Sigmoid colon (tissue), 7 donors: ENCODE results near the gene MFRP. TPM values are rescaled to one million over a fixed set of nuclear protein-coding genes. Genes with fewer than 3 reads are reported as not detected.

ENCODE experiments used
- DNase-seq: peaks from one replicate; pipeline ENCODE4 v3.0.0-alpha.2; 2019
- H3K27ac ChIP-seq, 4 donors: fragments of 200-600 bp; sonication (generic); one replicate each; pipeline ENCODE4 v1.5.1; 2016 to 2019; ENCODE audit warnings: mild to moderate bottlenecking in 1 of 4
- H3K27me3 ChIP-seq, 3 donors: fragments of 200-600 bp; sonication (generic); one replicate each; pipeline ENCODE4 v1.5.1; 2019; ENCODE audit warnings: mild to moderate bottlenecking in 1 of 3
- H3K36me3 ChIP-seq, 4 donors: fragments of 200-600 bp; sonication (generic); one replicate each; pipeline ENCODE4 v1.5.1; 2016 to 2019
- H3K4me1 ChIP-seq, 4 donors: fragments of 200-600 bp; sonication (generic); one replicate each; pipeline ENCODE4 v1.5.1; 2017 to 2019
- H3K4me3 ChIP-seq, 4 donors: fragments of 200-600 bp; sonication (generic); one replicate each; pipeline ENCODE4 v1.5.1; 2017 to 2019; ENCODE audit warnings: mild to moderate bottlenecking in 2 of 4, moderate library complexity in 1 of 4
- H3K9me3 ChIP-seq, 4 donors: fragments of 200-600 bp in 3 of 4; sonication (generic) in 3 of 4; one replicate each; pipeline versions ENCODE4 v1.5.1 to v1.6.1; 2013 to 2019
- EP300 ChIP-seq, 4 donors: sonication (generic); formaldehyde crosslinking; IDR thresholded peaks; one replicate each; pipeline ENCODE4 v1.6.1; 2017; ENCODE audit warnings: antibody characterized with exemption in 4 of 4
- POLR2A ChIP-seq, 2 donors: fragments of 450-650 bp; IDR thresholded peaks; one replicate each; pipeline ENCODE4 v1.6.1; 2016; ENCODE audit warnings: antibody characterized with exemption in 2 of 2, mild to moderate bottlenecking in 2 of 2, moderate library complexity in 2 of 2
- POLR2AphosphoS5 ChIP-seq, 4 donors: sonication (generic); formaldehyde crosslinking; IDR thresholded peaks; one replicate each; pipeline ENCODE4 v1.6.1; 2017; ENCODE audit warnings: antibody characterized with exemption in 4 of 4
- WGBS, 2 donors: extraction: QIAGEN DNeasy Blood & Tissue Kit; methylation state at CpG; one replicate each; pipeline ENCODE4 v1.1.7; 2013; 5-methylcytosine and 5-hydroxymethylcytosine counted together
- intact Hi-C: fragments of 100-400 bp; cut with DNase I; formaldehyde crosslinking; loops from one replicate; pipeline ENCODE4 v1.15.1; 2023
- polyA plus RNA-seq, 3 donors: library from polyadenylated mRNA; stranded (reverse); fragments of 200-250 nt; gene quantifications; one replicate each; pipeline ENCODE4 v1.2.3, GENCODE V29; 2013
- total RNA-seq, 4 donors: library from RNA; depleted of rRNA; stranded (reverse); fragments of >200 nt; gene quantifications; one replicate each; pipeline ENCODE4 v1.1.0, GENCODE V29; 2016
- TF ChIP-seq, protein P1 (sequence below), 4 experiments: fragments of 450-650 bp in 3 of 4; fragments of 200-600 bp in 1 of 4; IDR thresholded peaks; one replicate each; pipeline ENCODE4 v1.5.1; 2016 to 2019; ENCODE audit warnings: antibody characterized with exemption in 4 of 4, mild to moderate bottlenecking in 3 of 4, moderate library complexity in 2 of 4
- donor health status: healthy with polysubstance abuse.
- donor health status: Bipolar disorder and iron deficiency.
- donor health status: healthy.

The MFRP gene
- total and polyA plus RNA-seq, 7 donors = 0.14 TPM; not detected in 6

DNA sequence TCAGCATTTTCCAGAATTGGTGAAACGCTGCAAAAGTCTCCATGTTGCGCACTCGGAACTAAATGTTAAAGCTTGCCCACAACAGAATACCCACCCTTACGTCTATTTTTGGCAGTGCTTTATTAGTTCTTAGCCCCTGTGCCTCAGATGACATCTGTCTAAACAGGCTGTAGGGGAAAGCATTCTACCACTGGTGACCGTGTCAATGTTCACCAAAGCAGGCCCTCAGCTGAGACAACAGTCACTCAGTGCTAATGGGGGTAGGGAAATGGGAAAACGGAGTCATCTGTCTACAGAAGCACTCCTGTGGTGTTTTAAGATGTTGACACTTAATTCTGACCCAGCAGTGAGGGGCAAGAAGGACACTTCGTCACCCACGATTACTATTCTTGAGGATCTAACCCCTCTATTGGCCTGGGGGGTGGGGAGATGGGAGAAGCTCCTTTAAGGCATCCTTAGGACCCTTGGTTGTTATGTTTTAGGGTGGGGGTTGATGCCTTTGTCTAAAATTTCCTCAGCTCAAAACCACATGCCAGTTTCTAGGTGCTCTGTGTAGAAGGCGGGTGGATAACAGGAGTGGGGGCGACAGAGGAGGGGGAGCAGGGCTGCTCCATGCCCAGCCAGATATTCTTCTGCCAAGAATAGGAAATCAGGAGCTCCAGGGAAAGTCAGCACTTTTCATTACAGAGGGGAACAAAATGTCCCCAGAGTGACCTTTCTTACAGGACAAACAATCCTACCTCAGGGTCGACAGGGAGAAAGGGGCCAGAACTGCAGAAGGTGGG is 15.6 kb upstream of the MFRP start:
- Histone ChIP-seq H3K27ac (peak overlapping the region; percentile 68 to 91 (median 76)), H3K9me3 (no peaks in the 10 kb centered on the region), H3K27me3 (no peaks in the 10 kb centered on the region), H3K36me3 (no peaks in the 10 kb centered on the region), H3K4me3 (peak overlapping the region in 1 of 4 donors; percentile 45), H3K4me1 (peaks cover 0 to 62% (median 48%) of the 10 kb centered on the region in 4 donors)
- 89 to 90% methylated on average over 11 of the region's 11 CpGs for WGBS, 2 donors
- TF ChIP-seq, protein P1, sequence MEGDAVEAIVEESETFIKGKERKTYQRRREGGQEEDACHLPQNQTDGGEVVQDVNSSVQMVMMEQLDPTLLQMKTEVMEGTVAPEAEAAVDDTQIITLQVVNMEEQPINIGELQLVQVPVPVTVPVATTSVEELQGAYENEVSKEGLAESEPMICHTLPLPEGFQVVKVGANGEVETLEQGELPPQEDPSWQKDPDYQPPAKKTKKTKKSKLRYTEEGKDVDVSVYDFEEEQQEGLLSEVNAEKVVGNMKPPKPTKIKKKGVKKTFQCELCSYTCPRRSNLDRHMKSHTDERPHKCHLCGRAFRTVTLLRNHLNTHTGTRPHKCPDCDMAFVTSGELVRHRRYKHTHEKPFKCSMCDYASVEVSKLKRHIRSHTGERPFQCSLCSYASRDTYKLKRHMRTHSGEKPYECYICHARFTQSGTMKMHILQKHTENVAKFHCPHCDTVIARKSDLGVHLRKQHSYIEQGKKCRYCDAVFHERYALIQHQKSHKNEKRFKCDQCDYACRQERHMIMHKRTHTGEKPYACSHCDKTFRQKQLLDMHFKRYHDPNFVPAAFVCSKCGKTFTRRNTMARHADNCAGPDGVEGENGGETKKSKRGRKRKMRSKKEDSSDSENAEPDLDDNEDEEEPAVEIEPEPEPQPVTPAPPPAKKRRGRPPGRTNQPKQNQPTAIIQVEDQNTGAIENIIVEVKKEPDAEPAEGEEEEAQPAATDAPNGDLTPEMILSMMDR (IDR thresholded peaks at IDR 0.05) = no peak
- TF ChIP-seq POLR2AphosphoS5 (IDR thresholded peaks at IDR 0.05) (no peak), POLR2A (IDR thresholded peaks at IDR 0.05) (no peak), EP300 (IDR thresholded peaks at IDR 0.05) (no peak)
- intact Hi-C loops = loop anchor here (10.0 kb wide), 1 partner anchor 363 kb away; the partner anchor contains the start of gene NECTIN1
- DNase-seq = no peak

DNA sequence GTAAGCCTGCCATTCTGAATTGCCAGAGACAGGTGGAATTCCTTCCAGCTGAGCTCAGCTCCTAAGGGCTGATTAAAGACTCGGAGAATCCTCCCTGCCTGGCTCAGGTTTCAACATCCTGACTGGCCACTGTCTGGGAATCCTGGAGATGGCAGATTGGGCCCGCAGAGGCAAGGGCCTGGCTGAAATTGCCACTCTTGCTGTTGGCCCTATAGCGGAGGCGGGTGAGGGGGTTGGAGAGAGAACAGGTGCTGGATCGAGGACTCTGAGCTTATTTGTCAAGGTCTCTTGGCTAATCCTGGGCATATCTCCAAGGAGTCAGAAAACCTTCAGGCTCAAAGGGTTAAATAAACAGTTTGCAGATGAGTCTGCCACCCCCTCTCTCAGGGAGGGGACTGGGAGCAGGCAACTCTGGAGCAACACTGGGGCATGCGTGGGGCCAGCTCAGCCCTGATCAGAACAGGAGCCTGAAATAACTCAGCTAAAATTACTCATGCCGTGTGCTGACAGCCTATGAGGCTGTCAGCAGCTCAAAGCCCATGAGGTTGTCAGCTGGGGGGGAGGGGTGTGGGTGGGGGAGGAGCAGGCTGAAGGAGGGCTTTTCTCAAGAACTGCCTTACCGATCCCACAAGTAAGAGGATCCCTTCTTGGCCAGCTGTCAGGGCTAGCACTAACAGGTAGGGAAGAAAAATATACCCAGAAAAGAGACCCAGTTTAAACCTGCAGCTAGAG is 14.7 kb upstream of the MFRP start:
- Histone ChIP-seq H3K4me3 (no peak overlapping the region), H3K27me3 (no peaks in the 10 kb centered on the region), H3K9me3 (no peaks in the 10 kb centered on the region), H3K36me3 (no peaks in the 10 kb centered on the region), H3K27ac (peak overlapping the region; percentile 68 to 91 (median 76)), H3K4me1 (peaks cover 0 to 60% (median 46%) of the 10 kb centered on the region in 4 donors)
- intact Hi-C loops = loop anchor here (10.0 kb wide), 1 partner anchor 364 kb away; the partner anchor contains the start of gene NECTIN1
- no peak for TF ChIP-seq POLR2A (IDR thresholded peaks at IDR 0.05)
- no peak for TF ChIP-seq EP300 (IDR thresholded peaks at IDR 0.05)
- TF ChIP-seq POLR2AphosphoS5 (IDR thresholded peaks at IDR 0.05) = peak in 1 of 4 donors; percentile 29
- peak; percentile 72 for DNase-seq
- 19 to 47% methylated on average over 8 of the region's 8 CpGs for WGBS, 2 donors

DNA sequence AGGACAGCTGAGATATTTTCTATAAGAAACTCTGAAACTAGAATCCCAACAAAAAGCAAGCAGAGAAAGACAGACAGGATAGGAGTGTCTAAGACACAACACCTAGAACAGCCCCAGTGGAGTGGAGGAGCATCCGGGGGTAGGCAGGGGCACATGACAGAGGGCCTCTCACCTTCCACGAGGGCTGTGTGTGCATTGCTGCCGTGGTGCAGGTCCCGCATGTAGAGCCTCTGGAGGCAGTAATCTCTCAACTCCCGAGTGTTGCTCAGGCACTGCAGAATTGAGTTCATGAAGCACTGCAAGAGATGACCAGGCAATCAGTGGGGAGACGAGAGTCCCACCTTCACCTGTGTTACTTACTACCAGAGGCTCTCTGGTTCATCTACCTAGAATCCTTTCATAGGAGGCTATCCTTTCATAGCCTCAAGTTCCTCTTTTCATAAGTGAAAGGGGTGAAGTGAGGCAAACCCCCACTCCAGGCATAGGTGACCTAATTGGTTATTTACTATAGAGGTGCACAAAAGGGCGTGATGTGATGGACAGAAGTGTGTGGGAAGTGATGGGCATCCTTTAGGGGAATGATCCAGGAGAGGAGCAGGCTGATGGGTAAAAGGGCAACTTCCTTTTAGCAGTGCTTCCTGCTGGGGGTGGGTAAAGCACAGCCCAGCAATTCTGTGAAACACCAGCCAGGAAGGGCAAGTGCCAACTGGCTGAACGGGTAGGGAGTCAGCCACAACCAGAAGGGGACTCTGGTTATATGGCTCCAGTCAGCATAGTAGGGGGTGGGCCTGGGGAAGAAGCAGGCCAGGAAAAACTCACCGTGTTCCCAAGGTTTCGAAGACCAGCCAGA is 13.1 kb upstream of the MFRP start:
- intact Hi-C loops = loop anchor here (10.0 kb wide), 1 partner anchor 365 kb away; the partner anchor contains the start of gene NECTIN1
- no peaks in the 10 kb centered on the region for H3K27me3 ChIP-seq
- 79 to 81% methylated on average over 10 of the region's 10 CpGs for WGBS, 2 donors
- DNase-seq = no peak
- no peak for TF ChIP-seq POLR2A (IDR thresholded peaks at IDR 0.05)
- TF ChIP-seq EP300 (IDR thresholded peaks at IDR 0.05) = no peak
- TF ChIP-seq, protein P1 (IDR thresholded peaks at IDR 0.05) = no peak
- no peak for TF ChIP-seq POLR2AphosphoS5 (IDR thresholded peaks at IDR 0.05)
- no peaks in the 10 kb centered on the region for H3K9me3 ChIP-seq
- peaks cover 0 to 50% (median 37%) of the 10 kb centered on the region in 4 donors for H3K4me1 ChIP-seq
- no peaks in the 10 kb centered on the region for H3K36me3 ChIP-seq
- no peak overlapping the region for H3K4me3 ChIP-seq
- no peak overlapping the region for H3K27ac ChIP-seq

DNA sequence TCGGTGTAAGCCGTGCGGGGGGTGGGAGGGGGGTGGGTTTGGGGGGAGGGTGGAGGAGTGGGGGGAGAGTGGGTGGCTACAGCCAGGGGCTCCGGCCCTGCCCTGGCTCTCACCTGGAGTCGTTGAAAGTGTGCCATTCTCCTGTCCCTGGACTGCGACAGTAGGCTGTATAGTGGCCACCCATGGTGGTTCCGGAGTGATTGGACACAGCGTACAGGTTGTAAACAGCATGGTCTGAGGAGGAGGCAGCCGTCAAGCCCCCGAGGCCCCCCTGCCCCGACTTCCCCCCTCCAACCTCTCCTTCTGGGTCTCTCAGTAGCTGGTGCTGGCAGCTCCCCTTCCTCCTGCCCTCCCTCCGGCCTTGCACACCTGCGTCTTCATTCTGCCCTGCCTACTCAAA is 10.6 kb upstream of the MFRP start:
- H3K4me3 ChIP-seq = peak overlapping the region; percentile 26 to 59 (median 50)
- peaks cover 0 to 30% (median 19%) of the 10 kb centered on the region in 4 donors for H3K4me1 ChIP-seq
- H3K36me3 ChIP-seq = no peaks in the 10 kb centered on the region
- H3K27me3 ChIP-seq = no peaks in the 10 kb centered on the region
- 41 to 42% methylated on average over 13 of the region's 13 CpGs for WGBS, 2 donors
- TF ChIP-seq, protein P1 (IDR thresholded peaks at IDR 0.05) = no peak
- TF ChIP-seq POLR2A (IDR thresholded peaks at IDR 0.05) = no peak
- no peak for TF ChIP-seq EP300 (IDR thresholded peaks at IDR 0.05)
- TF ChIP-seq POLR2AphosphoS5 (IDR thresholded peaks at IDR 0.05) = no peak
- intact Hi-C loops = loop anchor here (2.0 kb wide), 1 partner anchor 118 kb away; no protein-coding TSS in a partner anchor
- no peaks in the 10 kb centered on the region for H3K9me3 ChIP-seq
- no peak for DNase-seq
- peak overlapping the region; percentile 61 to 78 (median 70) for H3K27ac ChIP-seq
